HepG2 (cell line): Measurements from ENCODE around the gene RPGR. TPM values are rescaled to one million over a fixed set of nuclear protein-coding genes. Genes with fewer than 3 reads are reported as not detected.

Source experiments
- EP300 ChIP-seq, 3 experiments: sonication (generic) in 1 of 3; formaldehyde crosslinking in 1 of 3; IDR thresholded peaks; 2 replicates each; pipeline versions ENCODE4 v1.5.1 to v1.6.1; 2011 to 2020; ENCODE audit warnings: low read depth in 2 of 3, low read length in 2 of 3, borderline replicate concordance in 1 of 3, improper control_type of control experiment in 1 of 3, mild to moderate bottlenecking in 1 of 3, missing genetic modification reagents in 1 of 3, moderate library complexity in 1 of 3
- HNF4A ChIP-seq: sonication (generic); formaldehyde crosslinking; IDR thresholded peaks from 2 replicates; pipeline ENCODE4 v1.4.0; 2020; ENCODE audit warnings: missing genetic modification reagents
- IKZF5 ChIP-seq: IDR thresholded peaks from 2 replicates; pipeline ENCODE4 v1.6.1; 2018; ENCODE audit warnings: missing genetic modification reagents, mild to moderate bottlenecking, missing compliant biosample characterization
- KDM1A ChIP-seq: IDR thresholded peaks from 2 replicates; pipeline ENCODE4 v1.6.1; 2016; ENCODE audit warnings: missing compliant biosample characterization
- MIER2 ChIP-seq: IDR thresholded peaks from 2 replicates; pipeline ENCODE4 v1.6.1; 2016; ENCODE audit warnings: missing biosample characterization, missing genetic modification reagents
- PAWR ChIP-seq: sonication (generic); formaldehyde crosslinking; IDR thresholded peaks from 2 replicates; pipeline ENCODE4 v1.4.0; 2020; ENCODE audit warnings: missing genetic modification reagents, mild to moderate bottlenecking, borderline replicate concordance
- PCBP1 ChIP-seq: fragments of 200-400 bp; formaldehyde crosslinking; IDR thresholded peaks from 2 replicates; pipeline ENCODE4 v1.6.1; 2017; ENCODE audit warnings: mild to moderate bottlenecking, low read depth, low read length, borderline replicate concordance
- PRMT3 ChIP-seq: sonication (generic); formaldehyde crosslinking; IDR thresholded peaks from 2 replicates; pipeline ENCODE4 v1.8.1; 2022; ENCODE audit warnings: low read depth, mild to moderate bottlenecking, moderate library complexity, missing genetic modification reagents, borderline replicate concordance
- SP5 ChIP-seq: IDR thresholded peaks from 2 replicates; pipeline ENCODE4 v1.6.1; 2016; ENCODE audit warnings: low read depth, borderline replicate concordance
- SRF ChIP-seq: IDR thresholded peaks from 2 replicates; pipeline ENCODE4 v1.6.1; 2011; ENCODE audit warnings: mild to moderate bottlenecking, low read depth, low read length, moderate library complexity
- TFE3 ChIP-seq: IDR thresholded peaks from 2 replicates; pipeline ENCODE4 v1.6.1; 2016
- ZFP90 ChIP-seq: sonication (generic); formaldehyde crosslinking; IDR thresholded peaks from 2 replicates; pipeline ENCODE4 v1.8.0; 2022; ENCODE audit warnings: missing genetic modification reagents, mild to moderate bottlenecking, inconsistent platforms, borderline replicate concordance
- ZKSCAN5 ChIP-seq: sonication (generic); formaldehyde crosslinking; IDR thresholded peaks from 2 replicates; pipeline ENCODE4 v1.5.1; 2020; ENCODE audit warnings: mild to moderate bottlenecking, missing genetic modification reagents
- ZNF17 ChIP-seq: sonication (generic); formaldehyde crosslinking; IDR thresholded peaks from 2 replicates; pipeline ENCODE4 v1.5.0; 2020; ENCODE audit warnings: mild to moderate bottlenecking, missing genetic modification reagents
- ZNF446 ChIP-seq: sonication (generic); formaldehyde crosslinking; IDR thresholded peaks from 2 replicates; pipeline ENCODE4 v1.5.0; 2020; ENCODE audit warnings: mild to moderate bottlenecking, missing genetic modification reagents
- ZNF562 ChIP-seq: sonication (generic); formaldehyde crosslinking; IDR thresholded peaks from 2 replicates; pipeline ENCODE4 v1.8.0; 2022; ENCODE audit warnings: missing genetic modification reagents, borderline replicate concordance
- ZNF589 ChIP-seq: sonication (generic); formaldehyde crosslinking; conservative IDR thresholded peaks from 2 replicates; pipeline ENCODE4 v1.8.0; 2022; ENCODE audit warnings: mild to moderate bottlenecking, moderate library complexity, missing genetic modification reagents
- ZNF775 ChIP-seq: sonication (generic); formaldehyde crosslinking; IDR thresholded peaks from 2 replicates; pipeline ENCODE4 v1.4.0; 2020; ENCODE audit warnings: missing genetic modification reagents, mild to moderate bottlenecking, moderate library complexity, borderline replicate concordance
- polyA plus RNA-seq, 8 experiments: library from polyadenylated mRNA; depleted of rRNA in 3 of 8; stranded (reverse) in 7 of 8; unstranded in 1 of 8; fragments of >200 nt; fragmentation: Illumina TruSeq in 4 of 8; extraction: Trizol in 4 of 8; gene quantifications; 2 replicates each; pipeline versions ENCODE4 v1.2.1 to v1.2.3, GENCODE V29; 2011 to 2016; ENCODE audit warnings: low read depth in 4 of 8, missing spikeins in 1 of 8, mixed read lengths in 1 of 8; ENCODE audit not compliant: insufficient read depth in 1 of 8
- total RNA-seq, 5 experiments: library from RNA; depleted of rRNA; stranded (reverse); fragments of >200 nt; fragmentation: Illumina TruSeq; extraction: Trizol; gene quantifications; 2 replicates each; pipeline ENCODE4 v1.2.3, GENCODE V29; 2016; ENCODE audit warnings: low read depth in 1 of 5
- TF ChIP-seq, protein P1 (sequence below): sonication (generic); formaldehyde crosslinking; IDR thresholded peaks from 2 replicates; pipeline ENCODE4 v1.5.1; 2020; ENCODE audit warnings: missing genetic modification reagents, mild to moderate bottlenecking, borderline replicate concordance
- TF ChIP-seq, protein P2 (sequence below): sonication (generic); formaldehyde crosslinking; IDR thresholded peaks from 2 replicates; pipeline ENCODE4 v1.5.0; 2020; ENCODE audit warnings: mild to moderate bottlenecking, missing genetic modification reagents

The RPGR gene
- total and polyA plus RNA-seq, 2 of the 13 experiments (the other 11 are each of a cell fraction or from before 2014, with no cell fraction given), result 2.1 to 12.1 TPM

DNA sequence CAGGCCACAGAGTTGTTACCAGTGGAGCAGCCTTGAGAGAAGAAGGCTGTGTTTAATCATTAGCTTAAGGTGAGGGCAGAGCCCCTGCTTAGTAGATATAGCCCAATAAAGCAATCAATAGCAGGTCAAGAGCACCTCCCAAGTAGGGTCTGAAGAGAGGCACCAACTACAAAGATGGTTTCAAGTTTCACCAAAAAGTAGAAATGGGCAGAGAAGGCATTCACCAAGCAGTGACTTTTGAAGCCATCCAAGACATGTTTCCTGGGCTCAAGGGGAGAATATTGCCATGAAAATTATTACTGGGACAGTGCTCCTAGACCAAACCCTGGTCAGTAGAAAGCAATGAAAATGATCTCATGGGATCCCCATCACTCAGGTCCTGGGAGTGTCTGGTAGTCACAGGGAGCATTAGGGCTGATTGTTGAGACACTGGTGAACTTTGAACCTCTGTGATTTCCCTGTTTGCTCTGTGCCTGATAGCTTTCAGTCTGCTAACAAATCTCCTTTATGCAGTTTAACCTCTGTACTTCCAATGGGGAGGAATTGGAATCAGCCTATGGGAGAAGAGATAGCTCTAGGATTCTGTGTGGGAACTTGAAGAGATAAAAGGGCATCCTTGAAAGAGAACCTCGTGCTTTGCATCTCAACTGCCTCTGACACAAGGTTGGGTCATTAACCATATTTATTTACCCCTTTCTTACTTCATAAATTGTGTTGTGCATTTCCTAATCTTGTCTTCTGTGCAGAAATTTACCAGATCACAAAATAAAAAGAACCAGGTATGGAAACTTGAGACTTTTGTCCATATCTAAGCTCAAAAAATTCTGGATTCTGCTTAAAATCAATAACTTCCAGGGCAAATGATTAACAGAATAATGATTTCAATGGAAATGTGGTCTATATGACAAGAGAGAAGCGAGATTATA lies 15.8 kb upstream of the RPGR start (continued):
- TF ChIP-seq, protein P1, sequence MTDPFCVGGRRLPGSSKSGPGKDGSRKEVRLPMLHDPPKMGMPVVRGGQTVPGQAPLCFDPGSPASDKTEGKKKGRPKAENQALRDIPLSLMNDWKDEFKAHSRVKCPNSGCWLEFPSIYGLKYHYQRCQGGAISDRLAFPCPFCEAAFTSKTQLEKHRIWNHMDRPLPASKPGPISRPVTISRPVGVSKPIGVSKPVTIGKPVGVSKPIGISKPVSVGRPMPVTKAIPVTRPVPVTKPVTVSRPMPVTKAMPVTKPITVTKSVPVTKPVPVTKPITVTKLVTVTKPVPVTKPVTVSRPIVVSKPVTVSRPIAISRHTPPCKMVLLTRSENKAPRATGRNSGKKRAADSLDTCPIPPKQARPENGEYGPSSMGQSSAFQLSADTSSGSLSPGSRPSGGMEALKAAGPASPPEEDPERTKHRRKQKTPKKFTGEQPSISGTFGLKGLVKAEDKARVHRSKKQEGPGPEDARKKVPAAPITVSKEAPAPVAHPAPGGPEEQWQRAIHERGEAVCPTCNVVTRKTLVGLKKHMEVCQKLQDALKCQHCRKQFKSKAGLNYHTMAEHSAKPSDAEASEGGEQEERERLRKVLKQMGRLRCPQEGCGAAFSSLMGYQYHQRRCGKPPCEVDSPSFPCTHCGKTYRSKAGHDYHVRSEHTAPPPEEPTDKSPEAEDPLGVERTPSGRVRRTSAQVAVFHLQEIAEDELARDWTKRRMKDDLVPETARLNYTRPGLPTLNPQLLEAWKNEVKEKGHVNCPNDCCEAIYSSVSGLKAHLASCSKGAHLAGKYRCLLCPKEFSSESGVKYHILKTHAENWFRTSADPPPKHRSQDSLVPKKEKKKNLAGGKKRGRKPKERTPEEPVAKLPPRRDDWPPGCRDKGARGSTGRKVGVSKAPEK (CRISPR knock-in tag), result no peak
- TF ChIP-seq ZNF446, result no peak
- no peak for TF ChIP-seq ZNF562
- TF ChIP-seq ZNF17 (CRISPR knock-in tag), result no peak
- no peak for TF ChIP-seq KDM1A (CRISPR knock-in tag)
- TF ChIP-seq, protein P2, sequence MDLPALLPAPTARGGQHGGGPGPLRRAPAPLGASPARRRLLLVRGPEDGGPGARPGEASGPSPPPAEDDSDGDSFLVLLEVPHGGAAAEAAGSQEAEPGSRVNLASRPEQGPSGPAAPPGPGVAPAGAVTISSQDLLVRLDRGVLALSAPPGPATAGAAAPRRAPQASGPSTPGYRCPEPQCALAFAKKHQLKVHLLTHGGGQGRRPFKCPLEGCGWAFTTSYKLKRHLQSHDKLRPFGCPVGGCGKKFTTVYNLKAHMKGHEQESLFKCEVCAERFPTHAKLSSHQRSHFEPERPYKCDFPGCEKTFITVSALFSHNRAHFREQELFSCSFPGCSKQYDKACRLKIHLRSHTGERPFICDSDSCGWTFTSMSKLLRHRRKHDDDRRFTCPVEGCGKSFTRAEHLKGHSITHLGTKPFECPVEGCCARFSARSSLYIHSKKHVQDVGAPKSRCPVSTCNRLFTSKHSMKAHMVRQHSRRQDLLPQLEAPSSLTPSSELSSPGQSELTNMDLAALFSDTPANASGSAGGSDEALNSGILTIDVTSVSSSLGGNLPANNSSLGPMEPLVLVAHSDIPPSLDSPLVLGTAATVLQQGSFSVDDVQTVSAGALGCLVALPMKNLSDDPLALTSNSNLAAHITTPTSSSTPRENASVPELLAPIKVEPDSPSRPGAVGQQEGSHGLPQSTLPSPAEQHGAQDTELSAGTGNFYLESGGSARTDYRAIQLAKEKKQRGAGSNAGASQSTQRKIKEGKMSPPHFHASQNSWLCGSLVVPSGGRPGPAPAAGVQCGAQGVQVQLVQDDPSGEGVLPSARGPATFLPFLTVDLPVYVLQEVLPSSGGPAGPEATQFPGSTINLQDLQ (CRISPR knock-in tag), result no peak
- TF ChIP-seq TFE3 (CRISPR knock-in tag), result 0 out of 2 replicates have a peak, but pooled peaks have one; percentile 20
- TF ChIP-seq PAWR (CRISPR knock-in tag), result no peak
- TF ChIP-seq ZNF589 (CRISPR knock-in tag), result no peak
- TF ChIP-seq ZKSCAN5 (CRISPR knock-in tag), result no peak
- TF ChIP-seq IKZF5 (CRISPR knock-in tag), result no peak
- TF ChIP-seq PRMT3 (CRISPR knock-in tag), result no peak
- TF ChIP-seq MIER2 (CRISPR knock-in tag), result no peak
- TF ChIP-seq ZNF775 (CRISPR knock-in tag), result no peak
- TF ChIP-seq SP5 (CRISPR knock-in tag), result peak; percentile 26; the same call in 1 of the 2 replicates
- TF ChIP-seq ZFP90 (CRISPR knock-in tag), result no peak
- TF ChIP-seq PCBP1, result no peak
- peak in 1 of 2 experiments; percentile 77; a peak in 2 of 4 replicates for TF ChIP-seq EP300 (IDR thresholded peaks at IDR 0.05; ENCODE audit: low read depth in 2 of 2, low read length in 2 of 2)
- no peak; the same call in 1 of the 2 replicates for TF ChIP-seq EP300 (CRISPR knock-in tag; IDR thresholded peaks at IDR 0.05; ENCODE audit: borderline replicate concordance)
- TF ChIP-seq SRF, result no peak
- peak; percentile 87 for TF ChIP-seq HNF4A
